Neural cell (in vitro differentiated cells): ENCODE measurements around the gene ITPKB.

Source experiments
- CTCF ChIP-seq: fragments of 450-650 bp; IDR thresholded peaks from 2 replicates; pipeline ENCODE4 v1.5.1; 2014; ENCODE audit warnings: antibody characterized with exemption, mild to moderate bottlenecking, moderate library complexity; ENCODE audit not compliant: poor library complexity, severe bottlenecking
- EP300 ChIP-seq: fragments of 450-650 bp; conservative IDR thresholded peaks from 2 replicates; pipeline ENCODE4 v1.6.1; 2014; ENCODE audit warnings: antibody characterized with exemption, mild to moderate bottlenecking, moderate library complexity; ENCODE audit not compliant: poor library complexity, severe bottlenecking
- EZH2 ChIP-seq: fragments of 200-600, 300-800 bp; shearing (Covaris generic), sonication (generic); IDR thresholded peaks from 2 replicates; pipeline ENCODE4 v1.6.1; 2014; ENCODE audit warnings: antibody characterized with exemption, low read length, borderline replicate concordance, mild to moderate bottlenecking; ENCODE audit not compliant: insufficient read depth, poor library complexity, severe bottlenecking
- MXI1 ChIP-seq: fragments of 450-650 bp; conservative IDR thresholded peaks from 2 replicates; pipeline ENCODE4 v1.6.1; 2014; ENCODE audit warnings: antibody characterized with exemption, mild to moderate bottlenecking; ENCODE audit not compliant: poor library complexity, severe bottlenecking
- POLR2AphosphoS5 ChIP-seq: IDR thresholded peaks from 2 replicates; pipeline ENCODE4 v1.6.1; 2012
- RAD21 ChIP-seq: fragments of 450-650 bp; conservative IDR thresholded peaks from 2 replicates; pipeline ENCODE4 v1.6.1; 2014; ENCODE audit warnings: antibody characterized with exemption, mild to moderate bottlenecking, moderate library complexity
- REST ChIP-seq: IDR thresholded peaks from 2 replicates; pipeline ENCODE4 v1.6.1; 2012; ENCODE audit warnings: borderline replicate concordance
- SMC3 ChIP-seq: fragments of 450-650 bp; conservative IDR thresholded peaks from 2 replicates; pipeline ENCODE4 v1.6.1; 2014; ENCODE audit warnings: antibody characterized with exemption, mild to moderate bottlenecking, moderate library complexity; ENCODE audit not compliant: poor library complexity
- TAF1 ChIP-seq: IDR thresholded peaks from 2 replicates; pipeline ENCODE4 v1.6.1; 2012; ENCODE audit warnings: low read depth

- TF ChIP-seq CTCF (peak; percentile 1), POLR2AphosphoS5 (no peak), RAD21 (no peak), EP300 (no peak), TAF1 (no peak), MXI1 (no peak), REST (no peak), EZH2 (no peak), SMC3 (no peak)
These were observed 574 bp downstream of the ITPKB start for GRCh38 chr1:226738421-226738994.
